Metanephros (tissue), 2 donors: ENCODE results near the gene HIGD2A. TPM values are rescaled to one million over a fixed set of nuclear protein-coding genes. Genes with fewer than 3 reads are reported as not detected.

ENCODE experiments used
- small RNA-seq: library from RNA; depleted of rRNA; stranded (forward); fragments of <200 nt; gene quantifications from one replicate; pipeline ENCODE3, GENCODE V24; 2014; ENCODE audit warnings: low replicate concordance
- total RNA-seq: library from RNA; depleted of rRNA; stranded (reverse); fragments of >200 nt; gene quantifications from one replicate; pipeline ENCODE4 v1.2.3, GENCODE V29; 2014

HIGD2A gene, protein sequence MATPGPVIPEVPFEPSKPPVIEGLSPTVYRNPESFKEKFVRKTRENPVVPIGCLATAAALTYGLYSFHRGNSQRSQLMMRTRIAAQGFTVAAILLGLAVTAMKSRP
- total RNA-seq = 138 TPM

DNA sequence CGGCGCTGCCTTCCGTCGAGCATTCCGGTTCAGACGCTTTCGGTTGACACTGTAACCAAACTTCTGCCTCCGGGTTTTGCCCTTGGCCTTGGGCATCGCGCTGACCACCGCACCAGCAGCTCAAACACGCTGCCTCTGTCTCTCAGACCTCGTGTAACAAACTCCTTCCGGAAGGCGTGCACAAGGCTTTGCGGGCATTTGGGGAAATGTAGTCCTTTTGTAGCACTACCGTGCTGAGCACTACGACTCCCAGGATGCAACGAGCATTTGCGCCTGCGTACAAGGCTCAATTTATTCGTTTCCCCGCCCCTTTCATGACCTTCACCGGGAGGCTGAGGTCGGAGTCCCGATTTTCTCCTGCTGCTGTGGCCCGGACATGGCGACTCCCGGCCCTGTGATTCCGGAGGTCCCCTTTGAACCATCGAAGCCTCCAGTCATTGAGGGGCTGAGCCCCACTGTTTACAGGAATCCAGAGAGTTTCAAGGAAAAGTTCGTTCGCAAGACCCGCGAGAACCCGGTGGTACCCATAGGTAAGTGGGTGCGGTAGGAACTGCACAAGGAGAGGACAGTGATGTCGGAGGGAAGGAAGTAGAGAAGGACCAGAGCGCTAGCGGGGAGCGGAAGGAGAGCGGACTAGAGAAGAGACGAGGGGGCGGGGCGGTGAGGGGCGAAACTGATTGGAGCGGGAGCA is at the start of gene HIGD2A, which contains the start of gene NOP16:
HIGD2A (plus strand) TSS at position 308 of the 691 bp plus-strand sequence; CDS start at position 377, 69 bp downstream.
NOP16 (minus strand) TSS at position 155 of the 691 bp plus-strand sequence; CDS start at position 96, 59 bp downstream.

DNA sequence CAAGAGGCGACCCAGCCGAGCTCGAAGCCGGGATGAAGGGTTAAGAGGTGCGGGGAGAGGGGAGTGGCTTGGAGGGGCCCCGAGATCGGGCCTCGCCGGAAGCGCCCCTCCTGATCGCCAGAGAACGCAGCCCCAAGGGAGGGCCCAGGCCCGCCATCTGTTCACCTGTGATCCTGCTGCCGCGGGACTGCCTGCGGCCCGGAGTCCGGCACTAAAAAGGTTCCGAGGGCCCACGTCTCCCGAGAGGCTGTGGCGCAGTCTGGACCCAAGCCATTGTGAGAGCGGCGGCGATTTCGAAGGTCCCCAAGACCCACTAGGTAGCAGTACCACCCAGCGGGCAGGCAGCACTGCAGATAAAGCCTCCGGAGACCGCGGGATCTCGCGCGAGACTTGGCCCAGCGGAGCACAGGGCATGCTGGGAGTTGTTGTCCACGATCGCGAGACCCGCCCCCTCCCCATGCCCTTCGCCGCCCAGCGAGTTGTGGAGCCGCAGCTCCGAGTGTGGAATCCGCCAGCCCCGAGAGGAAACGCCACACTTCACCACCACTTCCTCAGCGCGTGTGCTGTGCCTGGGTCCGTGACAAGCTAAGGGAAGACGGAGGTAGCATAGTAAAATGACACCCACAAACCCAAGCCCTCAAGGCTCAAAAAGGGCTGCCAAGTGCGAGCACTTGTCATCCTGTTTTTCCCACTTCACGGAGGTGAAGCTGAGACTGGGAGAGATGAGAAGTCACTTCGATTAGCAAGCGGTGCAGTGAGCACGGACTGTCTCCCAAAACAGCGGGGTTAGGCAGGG is 26.9 kb upstream of the HIGD2A start, which contains the start of gene KIAA1191:
KIAA1191 (minus strand) TSS at position 328 of the 796 bp plus-strand sequence. CDS start 2,256 bp downstream, outside the sequence.

GRCh38 chr5:176365351-176366231 is 23.0 kb upstream of the HIGD2A start, which contains the start of gene ARL10:
TSS of gene ARL10 (plus strand) at chr5:176365487. CDS start at chr5:176365564, 77 bp downstream.

DNA sequence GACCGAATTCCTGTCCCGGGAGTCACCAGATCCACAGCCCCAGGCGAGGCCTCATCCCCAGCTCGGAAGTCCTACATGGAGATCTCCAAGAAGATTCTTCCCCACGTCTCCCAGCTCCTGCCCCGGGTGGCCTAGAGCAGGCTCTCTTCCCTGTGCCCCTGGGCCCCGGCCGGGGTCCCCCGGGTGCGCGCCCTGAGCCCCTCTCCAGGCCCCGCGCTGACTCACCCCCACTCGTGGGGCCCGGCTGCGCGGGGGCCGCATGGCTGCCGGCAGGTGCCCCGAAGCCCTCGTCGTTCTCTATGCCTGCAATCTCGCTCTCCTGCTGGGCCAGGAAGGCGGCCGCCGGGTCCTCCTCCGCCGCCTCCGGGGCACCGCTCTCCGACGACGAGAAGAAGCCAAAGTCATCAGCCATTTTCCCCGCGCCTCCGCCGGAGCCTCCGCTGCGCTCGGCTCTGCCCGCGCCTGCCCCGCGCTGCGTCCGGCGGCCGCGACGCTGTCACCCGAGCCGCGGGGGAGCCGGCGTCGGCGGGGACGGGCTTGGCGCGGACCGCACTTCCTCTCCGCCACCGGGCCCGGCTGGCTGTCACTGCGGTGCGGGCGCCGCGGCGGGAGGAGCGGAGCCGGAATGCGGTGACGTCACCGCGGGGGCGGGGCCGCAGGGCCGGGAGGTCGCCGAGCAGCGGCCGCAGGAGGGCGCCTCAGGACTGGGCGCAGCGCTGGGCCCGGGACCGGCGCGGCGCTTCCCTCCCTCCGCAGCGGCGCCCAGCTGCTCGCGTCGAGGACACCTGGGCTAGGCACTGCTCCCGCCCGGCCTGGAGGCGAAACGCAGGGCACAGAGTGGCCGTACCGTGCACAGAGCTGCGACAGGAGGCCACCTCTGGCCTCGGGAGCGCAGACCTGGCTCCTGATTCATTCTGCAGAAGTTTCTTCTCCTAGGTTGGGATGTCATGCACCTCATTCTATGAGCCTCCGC is 27.7 kb downstream of the HIGD2A start, which contains the start of gene CLTB:
CLTB (minus strand) TSS at position 588 of the 973 bp plus-strand sequence; CDS start at position 412, 176 bp downstream.

Small RNA genes within 50 kb of the gene (small RNA-seq; reads per million reads assigned to genes)
- gene AC010297.1 (not detected), gene MIR1271 (36.2 reads per million, percentile 96 among the genes with 10 or more reads in this experiment)

Other genes with a start within 250 kb of the HIGD2A start
- gene SIMC1, start 150.3 kb upstream of the HIGD2A start, total RNA-seq = 12.0 TPM
- 75.4 TPM for gene KIAA1191, start 27.0 kb upstream of the HIGD2A start, total RNA-seq
- 11.7 TPM for gene ARL10, start 23.3 kb upstream of the HIGD2A start, total RNA-seq
- 5.2 TPM for gene NOP16, start 153 bp upstream of the HIGD2A start, total RNA-seq
- 40.9 TPM for gene CLTB, start 27.8 kb downstream of the HIGD2A start, total RNA-seq
- 33.2 TPM for gene FAF2, start 59.6 kb downstream of the HIGD2A start, total RNA-seq
- 27.0 TPM for gene RNF44, start 148.7 kb downstream of the HIGD2A start, total RNA-seq
- gene CDHR2, start 160.6 kb downstream of the HIGD2A start, total RNA-seq = 10.1 TPM
- gene GPRIN1, start 221.4 kb downstream of the HIGD2A start, total RNA-seq = 0.93 TPM
- 0.12 TPM for gene SNCB, start 241.8 kb downstream of the HIGD2A start, total RNA-seq
- not detected for gene EIF4E1B, start 241.9 kb downstream of the HIGD2A start, total RNA-seq